ENCODE measurements around the gene DNAH14. TPM values are rescaled to one million over a fixed set of nuclear protein-coding genes. Genes with fewer than 3 reads are reported as not detected.

The DNAH14 gene
- total and polyA plus RNA-seq, 9 of the 15 experiments (the other 6 are each of a cell fraction or from before 2014, with no cell fraction given) = 58.4 to 142 (median 98.4) TPM

GRCh38 chr1:225446595-225446960, 517.1 kb downstream of the DNAH14 start (continued):
- TF ChIP-seq MGA (IDR thresholded peaks at IDR 0.05) (no peak), ZNF165 (CRISPR knock-in tag; IDR thresholded peaks at IDR 0.05; ENCODE audit: borderline replicate concordance) (no peak), TBP (optimal IDR thresholded peaks at IDR 0.05; ENCODE audit: low read depth, low read length) (no peak), ZBTB9 (CRISPR knock-in tag; IDR thresholded peaks at IDR 0.05) (no peak)

Data from K562 (cell line).